Panc1 (cell line): Measurements from ENCODE around the gene UBALD2. TPM values are rescaled to one million over a fixed set of nuclear protein-coding genes. Genes with fewer than 3 reads are reported as not detected.

Source experiments
- ATAC-seq: fragments of 200-7000 bp; cut with Tn5 transposase; 2 replicates; pipeline ENCODE4 v1.9.1; 2020; ENCODE audit warnings: mild to moderate bottlenecking, moderate library complexity
- BruUV-seq: library from RNA; stranded (reverse); fragments of 400-500 nt; replicated peaks from 2 replicates; lab custom pipeline; 2021; lab: Mats Ljungman, UMichigan
- CTCF ChIA-PET: fragments of 300-600 bp; sonication (Branson Sonifier 250); formaldehyde crosslinking; loops from one replicate; lab custom pipeline; 2022; ENCODE audit warnings: antibody characterized with exemption; lab: Charles Lee
- POLR2A ChIA-PET: fragments of 300-600 bp; sonication (Branson Sonifier 250); formaldehyde crosslinking; loops from one replicate; lab custom pipeline; 2022; ENCODE audit warnings: antibody characterized with exemption; lab: Charles Lee
- DNase-seq: peaks from one replicate; pipeline ENCODE4 v3.0.0-alpha.2; 2010; ENCODE audit warnings: low read depth, low spot score
- H3K27ac ChIP-seq: 2 replicates; pipeline ENCODE4 v1.5.1; 2011; ENCODE audit warnings: mild to moderate bottlenecking, low read length, inconsistent platforms
- H3K27me3 ChIP-seq: fragments of 200-500 bp; sonication (Bioruptor generic); 2 replicates; pipeline ENCODE4 v1.6.0; 2014; ENCODE audit warnings: low read length, inconsistent platforms; ENCODE audit not compliant: control insufficient read depth, insufficient read depth
- H3K36me3 ChIP-seq: fragments of 200-500 bp; sonication (Bioruptor generic); 2 replicates; pipeline ENCODE4 v1.5.1; 2014; ENCODE audit warnings: inconsistent platforms, mild to moderate bottlenecking, low read length, moderate library complexity; ENCODE audit not compliant: control insufficient read depth, insufficient read depth
- H3K4me1 ChIP-seq: 2 replicates; pipeline ENCODE4 v1.5.1; 2011; ENCODE audit warnings: inconsistent platforms, mild to moderate bottlenecking, low read length, moderate library complexity; ENCODE audit not compliant: control insufficient read depth, insufficient read depth
- H3K4me3 ChIP-seq, 2 experiments: 2 replicates each; pipeline ENCODE4 v1.5.1; 2011 to 2012; ENCODE audit warnings: low read depth in 2 of 2, low read length in 2 of 2, mild to moderate bottlenecking in 2 of 2, inconsistent platforms in 1 of 2, moderate library complexity in 1 of 2
- H3K9me3 ChIP-seq: fragments of 200-500 bp; sonication (Bioruptor generic); 2 replicates; pipeline ENCODE4 v1.5.1; 2014; ENCODE audit warnings: low read depth, mild to moderate bottlenecking, inconsistent platforms, low read length, moderate library complexity; ENCODE audit not compliant: control insufficient read depth, insufficient read depth
- CTCF ChIP-seq: fragments of 450-650 bp; IDR thresholded peaks from 2 replicates; pipeline ENCODE4 v1.5.1; 2017; ENCODE audit warnings: mild to moderate bottlenecking
- POLR2AphosphoS5 ChIP-seq: IDR thresholded peaks from 2 replicates; pipeline ENCODE4 v1.6.1; 2012; ENCODE audit warnings: mild to moderate bottlenecking, low read depth, low read length, moderate library complexity
- SIN3A ChIP-seq: IDR thresholded peaks from 2 replicates; pipeline ENCODE4 v1.6.1; 2012; ENCODE audit warnings: low read depth, mild to moderate bottlenecking, low read length, moderate library complexity, borderline replicate concordance; ENCODE audit not compliant: insufficient read depth
- TCF7L2 ChIP-seq: IDR thresholded peaks from 2 replicates; pipeline ENCODE4 v1.6.1; 2011; ENCODE audit warnings: mild to moderate bottlenecking, low read depth, low read length, inconsistent platforms
- in situ Hi-C: cut with HindIII; loops from 2 replicates; pipeline ENCODE4 v1.10.0; 2016; ENCODE audit warnings: low sequenced_read_pairs, low pct_unique_long_range_greater_than_20kb
- intact Hi-C: fragments of 100-400 bp; cut with micrococcal nuclease; formaldehyde crosslinking; loops from one replicate; pipeline ENCODE4 v1.10.0; 2022; ENCODE audit not compliant: unreplicated experiment
- total RNA-seq: library from RNA; stranded (reverse); gene quantifications from one replicate; pipeline ENCODE4 v1.2.1, GENCODE V29; 2021; ENCODE audit not compliant: unreplicated experiment
- TF ChIP-seq, protein P1 (sequence below), 2 experiments: IDR thresholded peaks; 2 replicates each; pipeline ENCODE4 v1.6.1; 2011 to 2012; ENCODE audit warnings: low read depth in 2 of 2, control low read depth in 1 of 2, low read length in 1 of 2, mild to moderate bottlenecking in 1 of 2, moderate library complexity in 1 of 2; ENCODE audit not compliant: insufficient read depth in 1 of 2

The UBALD2 gene
- total RNA-seq, 1 experiment from 2014 or later: 30.0 TPM

GRCh38 chr17:76270127-76270592, 5.0 kb downstream of the UBALD2 start:
- no TSS peak for BruUV-seq
- intact Hi-C loops: no loop called here
- in situ Hi-C loops: no loop called here
- Histone ChIP-seq H3K27me3 (no peaks in the 10 kb centered on the region), H3K27ac (no peak overlapping the region), H3K9me3 (no peaks in the 10 kb centered on the region), H3K4me3 (no peak overlapping the region), H3K36me3 (no peaks in the 10 kb centered on the region; the same call in 1 of the 2 replicates), H3K4me1 (peaks cover 42% of the 10 kb centered on the region)
- DNase-seq: no peak
- ATAC-seq: no peak
- POLR2A ChIA-PET: interaction anchor here (0.6 kb wide), 2 partner anchors 106 to 271 kb away, joined by 3 to 5 read pairs; no protein-coding TSS in a partner anchor
- TF ChIP-seq, protein P1, sequence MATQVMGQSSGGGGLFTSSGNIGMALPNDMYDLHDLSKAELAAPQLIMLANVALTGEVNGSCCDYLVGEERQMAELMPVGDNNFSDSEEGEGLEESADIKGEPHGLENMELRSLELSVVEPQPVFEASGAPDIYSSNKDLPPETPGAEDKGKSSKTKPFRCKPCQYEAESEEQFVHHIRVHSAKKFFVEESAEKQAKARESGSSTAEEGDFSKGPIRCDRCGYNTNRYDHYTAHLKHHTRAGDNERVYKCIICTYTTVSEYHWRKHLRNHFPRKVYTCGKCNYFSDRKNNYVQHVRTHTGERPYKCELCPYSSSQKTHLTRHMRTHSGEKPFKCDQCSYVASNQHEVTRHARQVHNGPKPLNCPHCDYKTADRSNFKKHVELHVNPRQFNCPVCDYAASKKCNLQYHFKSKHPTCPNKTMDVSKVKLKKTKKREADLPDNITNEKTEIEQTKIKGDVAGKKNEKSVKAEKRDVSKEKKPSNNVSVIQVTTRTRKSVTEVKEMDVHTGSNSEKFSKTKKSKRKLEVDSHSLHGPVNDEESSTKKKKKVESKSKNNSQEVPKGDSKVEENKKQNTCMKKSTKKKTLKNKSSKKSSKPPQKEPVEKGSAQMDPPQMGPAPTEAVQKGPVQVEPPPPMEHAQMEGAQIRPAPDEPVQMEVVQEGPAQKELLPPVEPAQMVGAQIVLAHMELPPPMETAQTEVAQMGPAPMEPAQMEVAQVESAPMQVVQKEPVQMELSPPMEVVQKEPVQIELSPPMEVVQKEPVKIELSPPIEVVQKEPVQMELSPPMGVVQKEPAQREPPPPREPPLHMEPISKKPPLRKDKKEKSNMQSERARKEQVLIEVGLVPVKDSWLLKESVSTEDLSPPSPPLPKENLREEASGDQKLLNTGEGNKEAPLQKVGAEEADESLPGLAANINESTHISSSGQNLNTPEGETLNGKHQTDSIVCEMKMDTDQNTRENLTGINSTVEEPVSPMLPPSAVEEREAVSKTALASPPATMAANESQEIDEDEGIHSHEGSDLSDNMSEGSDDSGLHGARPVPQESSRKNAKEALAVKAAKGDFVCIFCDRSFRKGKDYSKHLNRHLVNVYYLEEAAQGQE (IDR thresholded peaks at IDR 0.05; ENCODE audit: insufficient read depth in 1 of 2, low read depth in 2 of 2, low read length in 1 of 2): no peak
- no peak for TF ChIP-seq SIN3A
- TF ChIP-seq CTCF: no peak
- no peak for TF ChIP-seq TCF7L2
- TF ChIP-seq POLR2AphosphoS5: no peak
- CTCF ChIA-PET: no interaction called here

DNA sequence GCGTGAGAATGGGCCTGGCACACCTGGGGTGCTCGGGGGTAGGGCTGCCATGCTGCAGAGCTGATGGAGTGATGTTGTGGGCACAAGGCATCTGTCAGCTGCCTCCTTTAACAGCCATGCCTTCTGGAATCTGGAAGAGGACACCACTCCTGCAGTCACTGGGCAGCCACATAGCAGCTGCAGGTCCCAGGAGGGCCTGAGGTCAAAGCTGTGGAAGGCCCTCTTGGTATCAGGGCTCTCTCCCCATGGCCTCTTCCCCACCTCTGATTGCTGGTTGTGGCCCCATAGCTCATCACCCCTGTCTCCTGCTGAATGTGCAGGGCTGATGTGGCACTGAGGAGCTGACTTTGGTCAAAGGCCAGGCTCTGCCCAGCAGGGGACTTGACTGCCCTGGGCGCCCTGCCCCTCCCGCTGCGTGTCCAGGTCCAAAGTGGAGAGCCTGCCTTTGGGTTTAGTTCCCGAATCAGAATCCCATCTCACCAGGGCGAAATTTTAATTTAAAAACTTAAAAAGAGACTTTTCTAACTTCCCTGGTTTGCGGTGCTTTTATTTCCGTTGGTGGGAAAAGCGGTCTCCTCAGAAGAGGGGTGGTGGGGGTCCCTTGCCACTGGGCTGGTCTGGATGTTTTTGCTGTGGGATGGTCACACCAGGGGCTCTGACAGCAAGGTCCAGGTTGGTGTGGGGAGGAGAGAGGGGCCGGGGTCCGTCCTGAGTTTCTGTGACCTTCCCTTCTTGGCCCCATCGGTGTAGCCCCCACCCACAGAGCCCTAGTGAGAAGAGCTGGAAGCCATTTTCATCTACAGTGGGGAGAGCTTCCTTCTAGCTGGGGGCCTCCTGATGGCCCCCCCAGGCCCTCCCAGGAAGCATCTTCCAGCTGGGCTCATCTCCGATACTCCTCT, 5.9 kb downstream of the UBALD2 start:
- TF ChIP-seq, protein P1 (IDR thresholded peaks at IDR 0.05; ENCODE audit: insufficient read depth in 1 of 2, low read depth in 2 of 2, low read length in 1 of 2): no peak
- TF ChIP-seq SIN3A: no peak
- no peak for TF ChIP-seq POLR2AphosphoS5
- no peaks in the 10 kb centered on the region for H3K9me3 ChIP-seq
- intact Hi-C loops: no loop called here
- in situ Hi-C loops: no loop called here
- ChIA-PET POLR2A (no interaction called here), CTCF (no interaction called here)
- no peaks in the 10 kb centered on the region for H3K27me3 ChIP-seq
- no peak overlapping the region for H3K27ac ChIP-seq
- DNase-seq: no peak
- H3K36me3 ChIP-seq: no peaks in the 10 kb centered on the region; the same call in 1 of the 2 replicates
- H3K4me1 ChIP-seq: peaks cover 42% of the 10 kb centered on the region
- no peak for ATAC-seq
- no TSS peak for BruUV-seq
- H3K4me3 ChIP-seq: no peak overlapping the region
